BE2C (cell line): Measurements from ENCODE around the gene CD28.

Experiments
- DNase-seq: peaks from one replicate; pipeline ENCODE4 v3.0.0-alpha.2; 2020
- H3K27me3 ChIP-seq: fragments of 250-450 bp; sonication (Bioruptor Pico); 2 replicates; pipeline ENCODE4 v1.5.1; 2020; ENCODE audit warnings: mild to moderate bottlenecking
- H3K36me3 ChIP-seq: fragments of 250-450 bp; sonication (Bioruptor Pico); 2 replicates; pipeline ENCODE4 v1.5.1; 2020; ENCODE audit warnings: mild to moderate bottlenecking
- H3K4me1 ChIP-seq: fragments of 250-450 bp; sonication (Bioruptor Pico); 2 replicates; pipeline ENCODE4 v1.5.1; 2020
- H3K4me3 ChIP-seq: 2 replicates; pipeline ENCODE4 v1.5.1; 2011; ENCODE audit warnings: low read depth, low read length
- H3K9me3 ChIP-seq: fragments of 250-450 bp; sonication (Bioruptor Pico); 2 replicates; pipeline ENCODE4 v1.5.1; 2020
- TF ChIP-seq, protein P1 (sequence below): IDR thresholded peaks from 2 replicates; pipeline ENCODE4 v1.5.1; 2012; ENCODE audit warnings: mild to moderate bottlenecking, low read depth, low read length

CD28 gene

GRCh38 chr2:203732092-203732952 is 25.9 kb downstream of the CD28 start:
- H3K4me3 ChIP-seq = no peak overlapping the region
- H3K9me3 ChIP-seq = no peaks in the 10 kb centered on the region; the same call in 1 of the 2 replicates
- H3K27me3 ChIP-seq = no peaks in the 10 kb centered on the region
- no peaks in the 10 kb centered on the region for H3K36me3 ChIP-seq
- no peak for DNase-seq
- TF ChIP-seq, protein P1, sequence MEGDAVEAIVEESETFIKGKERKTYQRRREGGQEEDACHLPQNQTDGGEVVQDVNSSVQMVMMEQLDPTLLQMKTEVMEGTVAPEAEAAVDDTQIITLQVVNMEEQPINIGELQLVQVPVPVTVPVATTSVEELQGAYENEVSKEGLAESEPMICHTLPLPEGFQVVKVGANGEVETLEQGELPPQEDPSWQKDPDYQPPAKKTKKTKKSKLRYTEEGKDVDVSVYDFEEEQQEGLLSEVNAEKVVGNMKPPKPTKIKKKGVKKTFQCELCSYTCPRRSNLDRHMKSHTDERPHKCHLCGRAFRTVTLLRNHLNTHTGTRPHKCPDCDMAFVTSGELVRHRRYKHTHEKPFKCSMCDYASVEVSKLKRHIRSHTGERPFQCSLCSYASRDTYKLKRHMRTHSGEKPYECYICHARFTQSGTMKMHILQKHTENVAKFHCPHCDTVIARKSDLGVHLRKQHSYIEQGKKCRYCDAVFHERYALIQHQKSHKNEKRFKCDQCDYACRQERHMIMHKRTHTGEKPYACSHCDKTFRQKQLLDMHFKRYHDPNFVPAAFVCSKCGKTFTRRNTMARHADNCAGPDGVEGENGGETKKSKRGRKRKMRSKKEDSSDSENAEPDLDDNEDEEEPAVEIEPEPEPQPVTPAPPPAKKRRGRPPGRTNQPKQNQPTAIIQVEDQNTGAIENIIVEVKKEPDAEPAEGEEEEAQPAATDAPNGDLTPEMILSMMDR = no peak
- H3K4me1 ChIP-seq = no peaks in the 10 kb centered on the region

DNA sequence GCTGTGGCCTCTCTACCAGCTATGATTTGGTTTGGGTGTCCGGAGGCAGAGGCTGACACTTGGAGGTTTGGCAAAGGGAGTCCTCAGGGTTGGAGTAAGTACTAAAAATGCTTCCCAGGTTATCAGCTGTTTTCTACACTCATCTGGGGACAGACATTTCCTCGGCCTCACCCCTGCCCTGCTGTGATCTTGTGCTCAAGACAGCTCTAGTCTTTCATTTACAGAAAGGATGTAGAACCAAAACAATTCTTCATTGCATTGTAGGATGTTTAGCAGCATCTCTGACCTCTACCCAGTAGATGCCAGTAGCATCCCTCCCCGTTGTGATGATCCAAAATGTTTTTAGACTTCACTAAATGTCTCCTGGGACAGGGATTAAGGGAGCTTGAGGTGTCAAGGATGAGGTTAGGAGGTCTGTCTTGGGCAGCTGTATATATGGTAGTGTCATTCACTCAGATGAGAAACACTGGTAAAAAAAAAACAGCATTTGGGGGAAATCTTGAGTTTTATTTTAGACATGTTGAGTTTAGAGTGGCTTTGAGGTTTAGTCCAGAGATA is 26.6 kb downstream of the CD28 start:
- Histone ChIP-seq H3K4me1 (no peaks in the 10 kb centered on the region), H3K27me3 (no peaks in the 10 kb centered on the region), H3K9me3 (no peaks in the 10 kb centered on the region; the same call in 1 of the 2 replicates), H3K36me3 (no peaks in the 10 kb centered on the region), H3K4me3 (no peak overlapping the region)
- TF ChIP-seq, protein P1 = no peak
- no peak for DNase-seq

GRCh38 chr2:203733684-203734083 is 27.2 kb downstream of the CD28 start:
- Histone ChIP-seq H3K4me3 (no peak overlapping the region), H3K9me3 (no peaks in the 10 kb centered on the region; the same call in 1 of the 2 replicates), H3K27me3 (no peaks in the 10 kb centered on the region), H3K4me1 (no peaks in the 10 kb centered on the region), H3K36me3 (no peaks in the 10 kb centered on the region)
- TF ChIP-seq, protein P1 = no peak
- no peak for DNase-seq

DNA sequence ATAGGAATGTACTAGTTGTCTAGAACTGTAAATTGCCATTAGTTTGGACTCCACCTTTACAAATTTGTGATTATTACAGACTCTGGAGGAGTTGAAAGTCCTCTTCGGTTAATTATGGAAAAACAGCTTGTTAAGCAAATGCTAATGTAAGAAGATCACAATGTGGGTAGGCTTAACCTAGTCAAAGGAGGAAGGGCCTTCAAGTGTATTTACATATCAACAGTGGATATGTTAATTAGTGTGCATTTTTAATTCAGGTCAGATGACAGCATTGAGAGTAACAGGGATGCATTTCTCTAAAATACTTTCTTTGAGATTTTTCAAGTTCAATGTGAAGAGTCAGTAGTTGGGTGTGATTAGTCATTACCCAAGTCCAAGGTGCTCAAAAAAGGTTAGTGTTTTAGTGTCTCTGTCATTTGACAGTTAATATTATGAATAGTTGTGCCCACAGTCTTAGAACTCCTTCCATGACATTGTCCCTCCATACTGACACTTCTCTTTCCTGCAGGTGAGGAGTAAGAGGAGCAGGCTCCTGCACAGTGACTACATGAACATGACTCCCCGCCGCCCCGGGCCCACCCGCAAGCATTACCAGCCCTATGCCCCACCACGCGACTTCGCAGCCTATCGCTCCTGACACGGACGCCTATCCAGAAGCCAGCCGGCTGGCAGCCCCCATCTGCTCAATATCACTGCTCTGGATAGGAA is 28.0 kb downstream of the CD28 start:
- TF ChIP-seq, protein P1 = no peak
- no peak for DNase-seq
- no peak overlapping the region for H3K4me3 ChIP-seq
- H3K36me3 ChIP-seq = no peaks in the 10 kb centered on the region
- no peaks in the 10 kb centered on the region for H3K4me1 ChIP-seq
- no peaks in the 10 kb centered on the region for H3K27me3 ChIP-seq
- H3K9me3 ChIP-seq = no peaks in the 10 kb centered on the region; the same call in 1 of the 2 replicates

DNA sequence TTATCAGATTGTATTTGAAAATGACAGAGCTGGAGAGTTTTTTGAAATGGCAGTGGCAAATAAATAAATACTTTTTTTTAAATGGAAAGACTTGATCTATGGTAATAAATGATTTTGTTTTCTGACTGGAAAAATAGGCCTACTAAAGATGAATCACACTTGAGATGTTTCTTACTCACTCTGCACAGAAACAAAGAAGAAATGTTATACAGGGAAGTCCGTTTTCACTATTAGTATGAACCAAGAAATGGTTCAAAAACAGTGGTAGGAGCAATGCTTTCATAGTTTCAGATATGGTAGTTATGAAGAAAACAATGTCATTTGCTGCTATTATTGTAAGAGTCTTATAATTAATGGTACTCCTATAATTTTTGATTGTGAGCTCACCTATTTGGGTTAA is 30.9 kb downstream of the CD28 start:
- H3K36me3 ChIP-seq = no peaks in the 10 kb centered on the region
- TF ChIP-seq, protein P1 = no peak
- no peaks in the 10 kb centered on the region for H3K9me3 ChIP-seq
- DNase-seq = no peak
- no peaks in the 10 kb centered on the region for H3K4me1 ChIP-seq
- no peak overlapping the region for H3K4me3 ChIP-seq
- H3K27me3 ChIP-seq = no peaks in the 10 kb centered on the region
